GM23248 (cell line): ENCODE data around the gene TLL2.

ENCODE experiments used
- EZH2 ChIP-seq: fragments of 200-600 bp; sonication (generic); IDR thresholded peaks from 2 replicates; pipeline ENCODE4 v1.6.1; 2018; ENCODE audit warnings: antibody characterized with exemption, mild to moderate bottlenecking; ENCODE audit not compliant: insufficient read depth, poor library complexity, severe bottlenecking
- EZH2phosphoT487 ChIP-seq: fragments of 200-600 bp; sonication (generic); IDR thresholded peaks from 2 replicates; pipeline ENCODE4 v1.6.1; 2018; ENCODE audit warnings: antibody characterized with exemption, moderate library complexity, mild to moderate bottlenecking, low read depth; ENCODE audit not compliant: insufficient read depth

DNA sequence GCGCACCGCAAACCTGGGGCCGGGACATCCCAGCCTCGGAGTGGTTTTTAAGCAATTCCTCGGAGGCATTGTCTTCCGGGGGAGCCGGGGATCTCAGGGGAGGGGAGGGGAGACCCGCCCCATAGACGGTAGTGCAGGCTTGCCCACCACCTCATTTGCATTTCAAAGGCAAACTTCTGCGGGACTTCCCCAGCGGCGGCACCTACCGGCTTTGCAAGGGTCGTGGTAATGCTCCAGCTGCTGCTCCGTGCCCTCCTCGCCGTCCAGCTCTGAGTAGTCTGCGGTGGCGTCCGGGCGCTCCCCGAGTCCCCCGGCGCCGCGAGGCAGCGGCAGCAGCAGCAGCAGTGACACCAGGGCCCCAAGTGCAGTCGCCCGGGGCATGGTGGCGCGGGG, 425 bp downstream of the TLL2 start:
- TF ChIP-seq EZH2 (no peak), EZH2phosphoT487 (no peak)
